Endothelial cell of umbilical vein (primary cell): Measurements from ENCODE around the gene MATCAP1. TPM values are rescaled to one million over a fixed set of nuclear protein-coding genes. Genes with fewer than 3 reads are reported as not detected.

ENCODE experiments used
- BruUV-seq: library from RNA; stranded (reverse); fragments of 400-500 nt; replicated peaks from 2 replicates; lab custom pipeline; 2021; lab: Mats Ljungman, UMichigan
- CTCF ChIA-PET: fragments of 300-600, 350-600 bp; sonication (Branson Sonifier 250); formaldehyde crosslinking; loops from one replicate; lab custom pipeline; 2021; ENCODE audit warnings: antibody characterized with exemption, inconsistent platforms; lab: Charles Lee
- POLR2A ChIA-PET: fragments of 300-600, 350-600 bp; sonication (Branson Sonifier 250); formaldehyde crosslinking; loops from one replicate; lab custom pipeline; 2021; ENCODE audit warnings: antibody characterized with exemption, inconsistent platforms; lab: Charles Lee
- DNase-seq: peaks from one replicate; pipeline ENCODE4 v3.0.0-alpha.2; 2011; ENCODE audit warnings: low read depth, low spot score
- FAIRE-seq: peaks from 2 replicates; lab custom pipeline; 2011; peaks lifted over from hg19 to GRCh38; lab: Jason Lieb, UNC
- H2AFZ ChIP-seq: 2 replicates; pipeline ENCODE4 v1.6.0; 2012; ENCODE audit warnings: low read depth, low read length, control low read depth, inconsistent platforms
- H3K27ac ChIP-seq: 2 replicates; pipeline ENCODE4 v1.5.1; 2011; ENCODE audit warnings: low read depth, mild to moderate bottlenecking, control low read depth, low read length, moderate library complexity; ENCODE audit not compliant: insufficient read depth
- H3K27me3 ChIP-seq, 2 experiments: 2 replicates each; pipeline versions ENCODE4 v1.6.0 to v1.6.1; 2011; ENCODE audit warnings: low read length in 2 of 2, mixed read lengths in 1 of 2; ENCODE audit not compliant: control insufficient read depth in 2 of 2, insufficient read depth in 2 of 2
- H3K36me3 ChIP-seq, 2 experiments: 2 replicates in 1 of 2; 3 replicates in 1 of 2; pipeline ENCODE4 v1.5.1; 2011; ENCODE audit warnings: low read length in 2 of 2, mild to moderate bottlenecking in 1 of 2, moderate library complexity in 1 of 2; ENCODE audit not compliant: control insufficient read depth in 2 of 2, insufficient read depth in 2 of 2; ENCODE audit errors: extremely low read depth in 1 of 2
- H3K4me1 ChIP-seq: 3 replicates; pipeline ENCODE4 v1.5.1; 2011; ENCODE audit warnings: mild to moderate bottlenecking, low read length; ENCODE audit not compliant: control insufficient read depth, insufficient read depth; ENCODE audit errors: extremely low read depth
- H3K4me2 ChIP-seq: 2 replicates; pipeline ENCODE4 v1.6.1; 2011; ENCODE audit warnings: low read length, control low read depth, mixed read lengths; ENCODE audit not compliant: insufficient read depth
- H3K4me3 ChIP-seq, 3 experiments: fragments of 200-600 bp in 1 of 3; sonication (generic), shearing (Covaris generic) in 1 of 3; replicated peaks in 1 of 3; 2 replicates each; pipeline ENCODE4 v1.5.1; 2011 to 2016; ENCODE audit warnings: control low read depth in 3 of 3, low read length in 3 of 3, mild to moderate bottlenecking in 2 of 3, inconsistent platforms in 1 of 3, low read depth in 1 of 3, moderate library complexity in 1 of 3; ENCODE audit not compliant: insufficient read depth in 1 of 3
- H3K79me2 ChIP-seq: 2 replicates; pipeline ENCODE4 v1.6.0; 2012; ENCODE audit warnings: low read length, inconsistent platforms; ENCODE audit not compliant: control insufficient read depth, insufficient read depth
- H3K9ac ChIP-seq: replicated peaks from 2 replicates; pipeline ENCODE3; 2011; ENCODE audit warnings: low read length, control low read depth; ENCODE audit not compliant: insufficient read depth; ENCODE audit errors: extremely low read depth
- H3K9me1 ChIP-seq: replicated peaks from 3 replicates; pipeline ENCODE4 v1.6.0; 2011; ENCODE audit warnings: mild to moderate bottlenecking, low read length; ENCODE audit not compliant: control insufficient read depth, insufficient read depth; ENCODE audit errors: extremely low read depth
- H3K9me3 ChIP-seq: replicated peaks from 2 replicates; pipeline ENCODE4 v1.5.1; 2012; ENCODE audit warnings: low read length, inconsistent platforms; ENCODE audit not compliant: control insufficient read depth, insufficient read depth
- H4K20me1 ChIP-seq: replicated peaks from 2 replicates; pipeline ENCODE3; 2011; ENCODE audit warnings: mild to moderate bottlenecking, low read length; ENCODE audit not compliant: control insufficient read depth, insufficient read depth; ENCODE audit errors: extremely low read depth
- CTCF ChIP-seq, 2 donors: IDR thresholded peaks; 1 replicate in 1 of 2; 2 replicates in 1 of 2; pipeline ENCODE4 v1.5.1; 2011; ENCODE audit warnings: low read length in 2 of 2, mild to moderate bottlenecking in 2 of 2, moderate library complexity in 2 of 2, control low read depth in 1 of 2, inconsistent platforms in 1 of 2, low read depth in 1 of 2; ENCODE audit not compliant: insufficient read depth in 1 of 2; ENCODE audit errors: extremely low read depth in 1 of 2
- EZH2 ChIP-seq: IDR thresholded peaks from 2 replicates; pipeline ENCODE4 v1.6.1; 2012; ENCODE audit warnings: borderline replicate concordance, low read depth, mild to moderate bottlenecking, moderate library complexity, low read length, inconsistent platforms; ENCODE audit not compliant: severe bottlenecking
- FOS ChIP-seq: IDR thresholded peaks from 2 replicates; pipeline ENCODE4 v1.6.1; 2011; ENCODE audit warnings: mild to moderate bottlenecking, low read length, moderate library complexity, borderline replicate concordance; ENCODE audit not compliant: insufficient read depth
- GATA2 ChIP-seq: IDR thresholded peaks from 2 replicates; pipeline ENCODE4 v1.7.0; 2011; ENCODE audit warnings: low read depth, mild to moderate bottlenecking, moderate library complexity, mixed read lengths, low read length; ENCODE audit not compliant: insufficient read length, insufficient read depth
- JUN ChIP-seq: IDR thresholded peaks from 2 replicates; pipeline ENCODE4 v1.6.1; 2011; ENCODE audit warnings: borderline replicate concordance, low read depth; ENCODE audit not compliant: insufficient read length, insufficient read depth
- MAX ChIP-seq: IDR thresholded peaks from 2 replicates; pipeline ENCODE4 v1.6.1; 2011; ENCODE audit not compliant: insufficient read depth, insufficient read length
- MYC ChIP-seq: IDR thresholded peaks from one replicate; pipeline ENCODE4 v1.6.1; 2011; ENCODE audit warnings: mild to moderate bottlenecking, low read depth, low read length
- POLR2A ChIP-seq: IDR thresholded peaks from 2 replicates; pipeline ENCODE4 v1.6.1; 2012; ENCODE audit warnings: low read depth, mild to moderate bottlenecking, control low read depth, low read length
- POLR2AphosphoS5 ChIP-seq: IDR thresholded peaks from 2 replicates; pipeline ENCODE4 v1.6.1; 2012; ENCODE audit warnings: low read depth, mild to moderate bottlenecking, control low read depth, low read length, moderate library complexity; ENCODE audit not compliant: insufficient read depth
- dilution Hi-C: fragments of 300-500 bp; cut with MboI; formaldehyde crosslinking; loops from one replicate; pipeline ENCODE4 v1.15.0; 2019; ENCODE audit warnings: low sequenced_read_pairs; ENCODE audit not compliant: extremely low pct_ligation_motif_present
- intact Hi-C: fragments of 100-400 bp; cut with micrococcal nuclease; formaldehyde crosslinking; loops from one replicate; pipeline ENCODE4 v1.10.0; 2022
- polyA plus RNA-seq, 4 experiments: library from polyadenylated mRNA; depleted of rRNA in 3 of 4; stranded (reverse) in 3 of 4; unstranded in 1 of 4; fragments of >200 nt; gene quantifications; 2 replicates each; pipeline versions ENCODE4 v1.2.1 to v1.2.3, GENCODE V29; 2011 to 2012; ENCODE audit warnings: missing spikeins in 1 of 4
- total RNA-seq: library from RNA; stranded (reverse); gene quantifications from 2 replicates; pipeline ENCODE4 v1.2.3, GENCODE V29; 2021

Gene MATCAP1
- total and polyA plus RNA-seq, 2 donors (not counting 3 experiments of a cell fraction or from before 2014, with no cell fraction given), result 44.5 to 53.3 TPM

- Histone ChIP-seq H3K9me1 (no peaks in the 10 kb centered on the region), H2AFZ (no peak overlapping the region), H3K36me3 (peaks cover 2 to 33% of the 10 kb centered on the region in 2 experiments), H4K20me1 (no peaks in the 10 kb centered on the region), H3K79me2 (no peaks in the 10 kb centered on the region), H3K27me3 (peaks cover 0 to 5% of the 10 kb centered on the region in 2 experiments), H3K4me3 (no peak overlapping the region), H3K27ac (no peak overlapping the region), H3K4me2 (no peak overlapping the region), H3K9me3 (no peaks in the 10 kb centered on the region), H3K9ac (no peak overlapping the region), H3K4me1 (peaks cover 3% of the 10 kb centered on the region)
- no peak for DNase-seq
- dilution Hi-C loops, result no loop called here
- ChIA-PET POLR2A (no interaction called here), CTCF (interaction anchor here (1.0 to 1.5 kb wide), 3 partner anchors 36 to 131 kb away, joined by 3 to 6 read pairs (median 4); no protein-coding TSS in a partner anchor)
- TF ChIP-seq JUN (no peak), MAX (no peak), POLR2AphosphoS5 (no peak), EZH2 (no peak), CTCF (IDR thresholded peaks at IDR 0.05; ENCODE audit: extremely low read depth in 1 of 2, insufficient read depth in 1 of 2, low read depth in 1 of 2, low read length in 2 of 2) (no peak), FOS (no peak), MYC (no peak), GATA2 (no peak), POLR2A (no peak)
- FAIRE-seq, result no peak
- no TSS peak for BruUV-seq
- intact Hi-C loops, result no loop called here
Observed at GRCh38 chr16:67148656-67149275, 35.0 kb downstream of the MATCAP1 start.
